ENCODE data around the gene DUSP9.

Gene DUSP9

DNA sequence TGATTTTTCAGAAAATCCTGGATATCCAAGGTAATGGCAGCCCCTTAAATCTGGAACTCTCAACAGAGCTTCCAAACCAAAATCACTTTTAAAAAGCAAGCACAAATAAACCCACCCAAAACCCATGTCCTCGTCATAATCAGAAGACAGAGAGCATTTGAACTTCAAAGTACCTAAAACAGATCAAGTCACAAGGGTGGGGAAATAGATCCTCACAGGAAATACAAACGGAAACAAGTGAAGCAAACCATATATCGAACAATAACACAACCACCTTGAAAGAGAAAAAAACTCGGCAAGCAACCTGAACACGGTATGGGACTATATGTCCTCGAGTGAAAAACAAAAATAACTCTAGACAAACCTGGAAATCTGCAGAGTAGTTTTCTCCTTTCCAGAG lies 32.2 kb upstream of the DUSP9 start:
- Histone ChIP-seq H3K27me3 (ENCODE audit: control insufficient read depth, low read length) (peaks cover 25% of the 10 kb centered on the region), H3K36me3 (ENCODE audit: control insufficient read depth, low read length) (no peaks in the 10 kb centered on the region), H3K79me2 (ENCODE audit: control insufficient read depth, low read length) (no peaks in the 10 kb centered on the region), H3F3A (ENCODE audit: control insufficient read depth, insufficient read depth) (no peaks in the 10 kb centered on the region), H3K4me2 (ENCODE audit: low read length) (no peak overlapping the region), H3K4me1 (ENCODE audit: control insufficient read depth, low read length) (no peaks in the 10 kb centered on the region), H3K9me3 (ENCODE audit: control insufficient read depth, insufficient read depth, low read length) (no peaks in the 10 kb centered on the region), H3K9me2 (replicated peaks; ENCODE audit: control insufficient read depth, low read length) (no peaks in the 10 kb centered on the region), H3K4me3 (ENCODE audit: low read length) (no peak overlapping the region), H3K27ac (ENCODE audit: low read depth, low read length) (no peak overlapping the region), H4K20me1 (ENCODE audit: control insufficient read depth, insufficient read depth, low read depth, low read length) (no peaks in the 10 kb centered on the region)
- TF ChIP-seq EZH2phosphoT487 (IDR thresholded peaks at IDR 0.05; ENCODE audit: borderline replicate concordance, low read length), result no peak
- TF ChIP-seq, protein P1, sequence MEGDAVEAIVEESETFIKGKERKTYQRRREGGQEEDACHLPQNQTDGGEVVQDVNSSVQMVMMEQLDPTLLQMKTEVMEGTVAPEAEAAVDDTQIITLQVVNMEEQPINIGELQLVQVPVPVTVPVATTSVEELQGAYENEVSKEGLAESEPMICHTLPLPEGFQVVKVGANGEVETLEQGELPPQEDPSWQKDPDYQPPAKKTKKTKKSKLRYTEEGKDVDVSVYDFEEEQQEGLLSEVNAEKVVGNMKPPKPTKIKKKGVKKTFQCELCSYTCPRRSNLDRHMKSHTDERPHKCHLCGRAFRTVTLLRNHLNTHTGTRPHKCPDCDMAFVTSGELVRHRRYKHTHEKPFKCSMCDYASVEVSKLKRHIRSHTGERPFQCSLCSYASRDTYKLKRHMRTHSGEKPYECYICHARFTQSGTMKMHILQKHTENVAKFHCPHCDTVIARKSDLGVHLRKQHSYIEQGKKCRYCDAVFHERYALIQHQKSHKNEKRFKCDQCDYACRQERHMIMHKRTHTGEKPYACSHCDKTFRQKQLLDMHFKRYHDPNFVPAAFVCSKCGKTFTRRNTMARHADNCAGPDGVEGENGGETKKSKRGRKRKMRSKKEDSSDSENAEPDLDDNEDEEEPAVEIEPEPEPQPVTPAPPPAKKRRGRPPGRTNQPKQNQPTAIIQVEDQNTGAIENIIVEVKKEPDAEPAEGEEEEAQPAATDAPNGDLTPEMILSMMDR (IDR thresholded peaks at IDR 0.05; ENCODE audit: low read depth, low read length, poor library complexity, severe bottlenecking), result no peak

DNA sequence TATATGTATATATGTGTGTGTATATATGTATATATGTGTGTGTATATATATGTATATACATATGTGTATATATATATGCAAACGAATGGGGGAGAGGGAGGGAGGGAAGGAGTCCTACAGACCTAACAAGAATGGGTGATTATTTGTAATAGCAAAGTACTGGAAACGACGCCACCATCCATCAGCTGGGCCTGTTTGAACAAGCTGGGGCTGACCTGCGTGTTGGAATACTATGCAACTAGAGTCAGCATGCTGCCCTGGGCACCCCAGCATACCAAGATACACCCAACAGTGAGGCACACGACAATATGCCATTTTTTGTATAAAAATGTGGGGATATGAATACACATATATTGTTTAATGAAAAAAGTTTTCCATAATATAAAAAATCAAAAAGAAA lies 26.4 kb upstream of the DUSP9 start:
- H3K9me3 ChIP-seq (ENCODE audit: control insufficient read depth, insufficient read depth, low read length), result no peaks in the 10 kb centered on the region
- no peak overlapping the region for H3K4me2 ChIP-seq (ENCODE audit: low read length)
- no peaks in the 10 kb centered on the region for H3F3A ChIP-seq (ENCODE audit: control insufficient read depth, insufficient read depth)
- H3K9me2 ChIP-seq (replicated peaks; ENCODE audit: control insufficient read depth, low read length), result no peaks in the 10 kb centered on the region
- no peak overlapping the region for H3K4me3 ChIP-seq (ENCODE audit: low read length)
- H3K79me2 ChIP-seq (ENCODE audit: control insufficient read depth, low read length), result no peaks in the 10 kb centered on the region
- no peak for TF ChIP-seq EZH2phosphoT487 (IDR thresholded peaks at IDR 0.05; ENCODE audit: borderline replicate concordance, low read length)
- TF ChIP-seq, protein P1 (IDR thresholded peaks at IDR 0.05; ENCODE audit: low read depth, low read length, poor library complexity, severe bottlenecking), result no peak
- H4K20me1 ChIP-seq (ENCODE audit: control insufficient read depth, insufficient read depth, low read depth, low read length), result no peaks in the 10 kb centered on the region
- peaks cover 6% of the 10 kb centered on the region; the same call in 1 of the 2 replicates for H3K27me3 ChIP-seq (ENCODE audit: control insufficient read depth, low read length)
- H3K27ac ChIP-seq (ENCODE audit: low read depth, low read length), result no peak overlapping the region
- no peaks in the 10 kb centered on the region for H3K36me3 ChIP-seq (ENCODE audit: control insufficient read depth, low read length)
- no peaks in the 10 kb centered on the region for H3K4me1 ChIP-seq (ENCODE audit: control insufficient read depth, low read length)

DNA sequence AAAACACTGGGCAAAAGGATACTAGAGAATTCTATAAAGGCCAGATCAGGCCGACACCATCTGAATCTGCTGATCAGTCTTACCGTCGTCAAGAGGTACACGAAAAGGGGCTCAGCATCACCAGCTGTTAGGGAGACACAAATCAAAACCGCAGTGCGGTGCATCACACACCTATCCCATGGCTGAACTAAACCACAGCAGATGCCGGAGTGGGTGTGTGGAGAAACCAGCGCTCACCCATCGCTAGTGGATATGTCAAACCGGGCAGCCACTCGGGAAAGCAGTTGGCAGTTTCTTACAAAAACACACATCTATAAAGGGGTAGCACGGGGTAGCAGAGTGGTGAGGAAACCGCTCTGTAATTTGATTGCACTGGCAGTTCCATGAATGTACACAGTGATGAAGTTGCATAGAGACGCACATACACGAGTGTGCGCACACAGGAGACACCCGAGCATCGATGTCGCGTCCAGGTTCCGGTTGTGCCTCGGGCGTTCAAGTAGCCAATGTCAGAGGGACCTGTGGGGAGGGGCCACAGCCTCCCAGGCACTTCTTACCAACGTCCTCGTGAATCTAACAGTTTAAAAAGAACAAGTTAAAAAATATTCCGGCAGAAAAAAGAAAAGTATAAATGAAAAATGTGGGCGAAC lies 24.9 kb upstream of the DUSP9 start:
- H3K27me3 ChIP-seq (ENCODE audit: control insufficient read depth, low read length), result peaks cover 6% of the 10 kb centered on the region; the same call in 1 of the 2 replicates
- no peaks in the 10 kb centered on the region for H3K4me1 ChIP-seq (ENCODE audit: control insufficient read depth, low read length)
- no peaks in the 10 kb centered on the region for H3K36me3 ChIP-seq (ENCODE audit: control insufficient read depth, low read length)
- H4K20me1 ChIP-seq (ENCODE audit: control insufficient read depth, insufficient read depth, low read depth, low read length), result no peaks in the 10 kb centered on the region
- no peaks in the 10 kb centered on the region for H3K9me3 ChIP-seq (ENCODE audit: control insufficient read depth, insufficient read depth, low read length)
- no peak overlapping the region for H3K4me3 ChIP-seq (ENCODE audit: low read length)
- no peaks in the 10 kb centered on the region for H3K9me2 ChIP-seq (replicated peaks; ENCODE audit: control insufficient read depth, low read length)
- TF ChIP-seq, protein P1 (IDR thresholded peaks at IDR 0.05; ENCODE audit: low read depth, low read length, poor library complexity, severe bottlenecking), result no peak
- TF ChIP-seq EZH2phosphoT487 (IDR thresholded peaks at IDR 0.05; ENCODE audit: borderline replicate concordance, low read length), result no peak
- H3K27ac ChIP-seq (ENCODE audit: low read depth, low read length), result no peak overlapping the region
- no peaks in the 10 kb centered on the region for H3F3A ChIP-seq (ENCODE audit: control insufficient read depth, insufficient read depth)
- no peaks in the 10 kb centered on the region for H3K79me2 ChIP-seq (ENCODE audit: control insufficient read depth, low read length)
- no peak overlapping the region for H3K4me2 ChIP-seq (ENCODE audit: low read length)

Measured in DOHH2 (cell line).